Activated CD4-positive, CD25-positive, alpha-beta regulatory T cell (primary cell): ENCODE measurements around the gene CD68.

Experiments
- DNase-seq, 4 experiments: peaks; one replicate each; lab custom pipeline; 2025; lab: John Stamatoyannopoulos, UW

CD68 gene

GRCh38 chr17:7559320-7560171 is 19.9 kb upstream of the CD68 start:
- DNase-seq = no peak

GRCh38 chr17:7560172-7561027 is 19.0 kb upstream of the CD68 start:
- peak in 1 of 4 experiments; percentile 23 for DNase-seq

- peak; percentile 59 to 71 (median 63) for DNase-seq
These were observed 18.3 kb upstream of the CD68 start for GRCh38 chr17:7561028-7561575.

- DNase-seq = peak; percentile 76 to 82 (median 80)
These were observed 17.7 kb upstream of the CD68 start, which contains the start of gene SENP3 for GRCh38 chr17:7561589-7562207. TSS of gene SENP3 (plus strand) at chr17:7561919. CDS start at chr17:7563077, 1,158 bp downstream.

GRCh38 chr17:7562208-7562605 is 17.2 kb upstream of the CD68 start:
- DNase-seq = no peak

GRCh38 chr17:7563115-7563869 is 16.1 kb upstream of the CD68 start:
- no peak for DNase-seq

- DNase-seq = no peak
These were observed 9.9 kb upstream of the CD68 start for GRCh38 chr17:7569571-7569970.

- no peak for DNase-seq
These were observed 9.1 kb upstream of the CD68 start for GRCh38 chr17:7570351-7570750.

GRCh38 chr17:7572338-7572587 is 7.2 kb upstream of the CD68 start:
- no peak for DNase-seq

GRCh38 chr17:7572588-7573323 is 6.7 kb upstream of the CD68 start:
- peak; percentile 97 to 99 (median 99) for DNase-seq

GRCh38 chr17:7573324-7574080 is 5.9 kb upstream of the CD68 start:
- peak; percentile 79 to 92 (median 86) for DNase-seq

- no peak for DNase-seq
These were observed 5.1 kb upstream of the CD68 start for GRCh38 chr17:7574176-7574953.

- no peak for DNase-seq
These were observed 4.0 kb upstream of the CD68 start for GRCh38 chr17:7575481-7575883.

- no peak for DNase-seq
These were observed 3.5 kb upstream of the CD68 start for GRCh38 chr17:7575959-7576358.

GRCh38 chr17:7576432-7576937 is 3.0 kb upstream of the CD68 start:
- no peak for DNase-seq

GRCh38 chr17:7577327-7578199 is 1.9 kb upstream of the CD68 start:
- DNase-seq = no peak

GRCh38 chr17:7579834-7580603 is 581 bp downstream of the CD68 start:
- DNase-seq = no peak
